ENCODE data around the gene CCDC83.

Gene CCDC83

GRCh38 chr11:85855341-85855656 lies at the start of gene CCDC83:
TSS of gene CCDC83 (plus strand) at chr11:85855383. CDS start at chr11:85865124, 9,741 bp downstream.
- no peak for DNase-seq (ENCODE audit: low spot score)

GRCh38 chr11:85805387-85805786 lies 49.8 kb upstream of the CCDC83 start:
- DNase-seq (ENCODE audit: low spot score) = no peak

- DNase-seq (ENCODE audit: low spot score) = no peak
These were observed 49.2 kb upstream of the CCDC83 start for GRCh38 chr11:85806016-85806415.

GRCh38 chr11:85806876-85807275 lies 48.3 kb upstream of the CCDC83 start:
- DNase-seq (ENCODE audit: low spot score) = no peak

DNA sequence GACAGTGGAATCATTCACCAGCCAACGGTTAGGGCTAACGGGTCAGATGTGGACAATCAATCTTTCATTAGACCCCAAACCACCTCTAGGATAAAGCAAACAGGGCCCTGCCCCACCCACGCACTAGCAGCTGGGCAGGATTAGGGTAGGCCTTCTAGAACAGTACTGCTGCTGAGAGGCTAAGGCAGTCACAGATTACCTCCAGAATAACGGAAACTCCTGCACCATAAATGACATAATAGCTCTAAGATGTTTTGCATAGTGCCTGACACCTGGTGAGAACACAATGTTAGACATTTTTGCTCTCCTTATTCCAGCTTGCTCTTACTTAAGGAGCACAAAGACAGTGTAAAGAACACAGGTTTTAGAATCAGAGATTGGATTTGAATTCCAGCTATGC lies 46.0 kb upstream of the CCDC83 start:
- no peak for DNase-seq (ENCODE audit: low spot score)

GRCh38 chr11:85809863-85810262 lies 45.3 kb upstream of the CCDC83 start:
- no peak for DNase-seq (ENCODE audit: low spot score)

GRCh38 chr11:85810521-85810870 lies 44.7 kb upstream of the CCDC83 start:
- DNase-seq (ENCODE audit: low spot score) = no peak

DNA sequence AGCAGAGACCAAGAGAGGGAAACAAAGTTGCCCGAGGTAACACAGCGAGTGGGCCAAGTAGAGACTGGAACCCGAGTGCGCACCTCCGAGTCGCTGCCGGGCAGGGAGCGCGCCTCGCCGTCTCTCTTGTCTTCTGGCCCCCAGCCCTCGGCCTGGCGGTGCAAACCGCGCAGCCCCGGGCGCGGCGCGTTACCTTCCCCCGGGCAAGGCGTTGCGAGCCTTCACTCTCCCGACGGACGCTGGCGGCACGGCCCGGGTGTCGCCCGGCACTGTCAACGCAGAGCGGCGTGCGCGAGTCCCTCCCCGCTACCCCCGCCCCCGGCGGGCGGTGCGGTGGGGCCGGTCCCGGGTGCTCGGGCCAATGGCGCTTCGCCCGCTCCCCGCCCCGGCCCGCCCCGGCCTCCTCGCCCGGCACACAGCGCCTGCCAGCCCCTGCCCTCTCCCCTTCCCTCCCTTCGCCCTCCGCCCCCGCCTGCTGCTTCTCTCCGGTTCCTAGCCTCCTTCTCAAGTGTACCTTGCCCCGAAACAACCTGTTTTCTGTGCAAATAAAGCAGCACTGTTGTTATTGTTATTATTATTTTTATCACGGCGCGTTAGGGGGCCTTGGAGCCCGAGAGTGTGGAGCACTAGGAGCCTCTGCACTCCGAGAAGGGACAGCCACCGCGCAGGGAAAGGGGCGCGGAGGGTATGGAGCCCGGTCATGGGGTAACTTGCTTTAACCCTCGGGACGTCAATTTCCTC lies 44.1 kb upstream of the CCDC83 start, which contains the start of gene SYTL2:
Gene SYTL2 (minus strand): TSS at position 271 of the 741 bp plus-strand sequence. CDS start 53,416 bp downstream, outside the sequence.
- peak; percentile 77 for DNase-seq (ENCODE audit: low spot score)

DNA sequence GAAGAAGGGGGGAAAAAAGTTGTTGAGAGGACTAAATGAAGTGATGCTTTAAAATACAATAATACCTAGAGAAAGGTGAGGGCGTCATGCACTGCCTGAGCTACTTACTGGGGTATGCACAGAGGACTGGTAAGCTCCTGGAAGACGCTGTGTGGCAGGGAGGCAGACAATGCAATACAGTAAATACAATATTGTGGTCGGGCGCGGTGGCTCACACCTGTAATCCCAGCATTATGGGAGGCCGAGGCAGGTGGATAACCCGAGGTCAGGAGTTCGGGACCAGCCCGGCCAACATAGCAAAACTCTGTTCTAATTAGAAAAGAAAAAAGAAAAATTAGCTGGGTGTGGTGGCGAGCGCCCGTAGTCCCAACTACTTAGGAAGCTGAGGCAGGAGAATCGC lies 43.6 kb upstream of the CCDC83 start:
- no peak for DNase-seq (ENCODE audit: low spot score)

- DNase-seq (ENCODE audit: low spot score) = no peak
These were observed 41.5 kb upstream of the CCDC83 start for GRCh38 chr11:85813721-85814120.

DNA sequence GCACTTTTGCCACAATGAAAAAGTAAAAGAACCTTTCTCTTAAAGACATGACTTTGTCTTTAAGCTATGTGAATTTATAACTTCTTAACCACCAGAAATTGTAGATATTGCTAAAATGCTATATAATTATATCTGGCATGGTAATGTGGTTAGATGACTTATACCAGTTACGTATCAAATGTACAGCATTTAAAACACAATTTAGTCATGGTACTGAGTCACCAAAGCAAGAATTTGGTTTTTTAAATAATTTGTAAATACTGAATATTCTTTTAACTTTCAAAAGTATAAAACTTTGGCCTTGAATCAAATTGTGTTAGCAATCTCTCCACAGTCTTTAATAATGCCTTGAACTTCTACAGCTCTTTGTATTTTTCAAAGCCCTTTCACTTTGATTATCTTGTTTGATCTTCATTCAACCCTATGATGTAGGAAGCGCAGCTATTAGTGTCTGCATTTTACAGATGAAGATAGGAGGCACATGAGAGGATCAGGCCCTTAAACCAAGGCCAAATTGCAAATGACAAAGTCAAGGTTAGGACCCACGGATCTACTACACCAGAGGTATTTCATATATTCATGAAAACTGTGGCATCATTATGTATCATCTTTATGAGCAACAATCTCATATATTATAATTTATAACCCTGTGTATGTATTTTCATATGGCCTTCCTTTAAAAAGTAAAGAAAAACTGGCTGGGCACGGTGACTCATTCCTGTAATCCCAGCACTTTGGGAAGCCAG lies 39.8 kb upstream of the CCDC83 start:
- no peak for DNase-seq (ENCODE audit: low spot score)

DNA sequence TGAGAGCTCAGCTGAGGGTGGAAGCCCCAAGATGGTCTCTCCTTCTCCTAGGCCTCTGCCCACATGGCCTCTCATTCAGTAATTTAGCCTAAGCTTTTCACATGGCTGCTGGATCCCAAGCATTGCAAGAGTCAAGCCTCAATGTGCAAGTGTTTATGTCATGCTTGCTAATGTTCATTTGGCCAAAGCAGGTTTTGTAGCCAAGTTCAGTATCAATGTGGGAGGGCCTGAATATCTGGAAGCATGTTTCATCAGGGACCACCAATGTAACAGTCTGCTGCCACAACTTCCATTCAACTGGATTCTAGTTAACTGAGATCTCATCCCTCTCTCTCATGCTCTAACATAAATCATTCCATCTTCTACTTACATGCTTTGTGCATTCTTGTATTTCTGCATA lies 35.7 kb upstream of the CCDC83 start:
- DNase-seq (ENCODE audit: low spot score) = no peak

GRCh38 chr11:85821636-85822035 lies 33.5 kb upstream of the CCDC83 start:
- no peak for DNase-seq (ENCODE audit: low spot score)

GRCh38 chr11:85822814-85823213 lies 32.4 kb upstream of the CCDC83 start:
- no peak for DNase-seq (ENCODE audit: low spot score)

DNA sequence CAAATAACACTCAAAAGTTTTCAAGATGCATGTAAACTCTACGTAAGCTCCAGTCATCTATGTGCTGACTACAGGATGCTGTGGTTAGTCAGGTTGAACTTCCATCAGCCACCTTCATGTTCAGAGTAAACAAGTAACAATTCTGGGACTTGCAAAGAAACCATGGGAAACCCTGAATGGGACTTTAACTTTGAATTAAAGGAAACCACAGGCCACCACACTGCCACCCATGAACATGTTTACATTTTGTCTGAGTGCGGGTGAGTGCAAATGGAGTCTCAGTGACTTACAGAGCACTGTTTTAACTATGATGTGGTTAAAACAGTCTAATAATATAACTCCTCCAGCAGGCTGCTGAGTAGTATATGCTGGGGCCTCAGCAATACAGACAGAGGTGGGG lies 31.4 kb upstream of the CCDC83 start:
- no peak for DNase-seq (ENCODE audit: low spot score)

GRCh38 chr11:85825616-85826015 lies 29.6 kb upstream of the CCDC83 start:
- no peak for DNase-seq (ENCODE audit: low spot score)

DNA sequence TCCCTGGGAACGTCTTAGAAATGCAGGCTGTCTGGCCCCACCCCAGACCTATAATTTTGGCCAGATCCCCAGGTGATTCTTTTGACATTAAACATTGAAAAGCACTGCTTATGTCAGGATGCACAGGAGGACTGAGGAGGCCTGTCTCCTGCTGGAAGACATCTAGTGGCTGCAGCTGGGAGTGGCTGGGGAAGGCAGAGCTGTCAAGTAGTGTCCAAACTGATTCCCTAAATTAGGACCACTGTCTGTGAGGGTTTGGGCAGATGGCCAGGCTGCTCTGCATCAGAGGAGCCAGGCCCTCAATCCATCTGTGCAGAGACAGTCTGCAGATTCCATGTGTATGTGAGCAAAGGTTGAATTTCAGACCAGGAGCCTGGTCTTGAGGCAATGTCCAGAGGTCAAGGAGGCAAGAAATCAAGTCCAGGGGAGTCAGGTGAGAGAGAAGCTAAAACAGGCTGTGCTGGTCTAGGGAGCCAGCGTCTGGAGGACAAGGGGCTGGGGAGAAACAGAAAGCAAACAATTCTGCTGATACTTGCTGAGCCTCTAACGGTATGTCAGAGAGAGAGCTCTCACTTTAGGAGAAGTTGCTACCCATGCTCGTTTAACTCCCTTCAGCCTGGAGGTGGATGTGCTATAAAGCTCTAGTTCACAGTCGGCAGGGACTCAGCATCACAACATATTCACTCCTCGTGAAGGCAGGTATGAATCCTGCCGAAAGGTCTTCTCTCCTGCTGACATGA lies 28.9 kb upstream of the CCDC83 start:
- DNase-seq (ENCODE audit: low spot score) = no peak

DNA sequence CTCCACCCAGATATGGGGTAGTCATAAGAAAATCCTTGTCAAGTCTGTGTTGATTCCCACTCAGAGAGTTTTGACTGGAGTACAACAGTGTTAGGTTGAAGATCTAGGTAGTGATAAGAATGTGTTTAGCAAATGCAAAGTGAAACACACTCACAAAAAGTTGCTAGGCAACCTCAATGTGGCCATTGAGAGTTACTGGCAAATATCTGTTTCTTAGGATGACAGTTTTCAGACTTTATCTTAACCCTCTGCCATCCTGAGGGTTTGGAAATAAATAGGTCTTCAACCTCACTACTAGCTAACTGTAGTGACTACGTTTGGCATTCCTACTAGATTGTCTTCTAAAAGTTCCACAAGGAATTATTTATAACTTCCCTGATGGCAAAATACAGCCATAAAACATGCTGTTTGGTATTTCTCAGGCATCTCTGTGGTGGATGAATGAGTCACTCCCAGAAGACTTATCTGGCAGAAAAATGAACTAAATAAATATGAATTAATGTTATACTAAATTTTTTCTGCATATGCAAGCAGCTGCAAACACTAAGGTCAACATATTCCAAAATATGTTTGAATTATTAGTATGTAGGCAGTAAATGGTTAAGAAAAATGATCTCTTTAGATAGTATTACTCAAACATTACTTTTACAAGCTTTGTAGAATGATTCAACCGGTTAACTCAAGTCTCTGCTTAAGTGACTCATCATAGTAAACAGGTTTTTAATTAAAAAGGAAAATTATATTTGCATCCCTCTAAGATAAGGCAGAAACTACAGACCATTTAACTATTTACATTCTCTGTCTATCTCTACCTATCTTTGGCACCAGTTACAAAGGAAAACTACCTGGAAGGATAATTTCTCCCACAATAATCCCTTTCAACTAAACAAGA lies 27.2 kb upstream of the CCDC83 start:
- DNase-seq (ENCODE audit: low spot score) = no peak

- no peak for DNase-seq (ENCODE audit: low spot score)
These were observed 26.6 kb upstream of the CCDC83 start for GRCh38 chr11:85828640-85828978.

- DNase-seq (ENCODE audit: low spot score) = no peak
These were observed 26.0 kb upstream of the CCDC83 start for GRCh38 chr11:85829172-85829571.

- no peak for DNase-seq (ENCODE audit: low spot score)
These were observed 24.1 kb upstream of the CCDC83 start for GRCh38 chr11:85831050-85831449.

DNA sequence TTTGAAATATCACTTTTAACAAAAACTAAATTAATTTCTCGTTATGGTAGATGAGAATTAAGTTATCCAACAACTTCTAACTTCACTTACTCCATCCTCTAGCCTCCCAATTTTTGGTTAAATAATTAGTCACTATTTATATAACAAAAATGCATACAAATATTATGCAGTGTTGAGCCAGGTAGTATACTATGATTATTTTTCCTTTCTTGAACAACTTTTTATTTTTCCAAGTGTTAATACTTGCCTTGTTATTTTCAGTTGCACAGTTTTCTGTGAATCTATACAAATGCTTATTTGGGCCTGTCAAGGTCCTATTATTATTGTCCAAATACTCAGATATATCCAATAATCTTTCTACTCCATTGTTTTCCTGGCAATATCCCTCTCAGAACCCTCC lies 19.9 kb upstream of the CCDC83 start:
- DNase-seq (ENCODE audit: low spot score) = no peak

All from putamen (tissue), 1 donor.